Testis (tissue), 3 donors: ENCODE results near the gene PROCR. TPM values are rescaled to one million over a fixed set of nuclear protein-coding genes. Genes with fewer than 3 reads are reported as not detected.
A peak's percentile ranks its signal among the peaks of the same experiment; 100 is the strongest.
"Not testable (repeated sequence)": the region's sequence is repeated elsewhere in the genome, so short reads cannot be mapped to it uniquely, and the experiment has no call there.

ENCODE experiments used
- DNase-seq: peaks from one replicate; pipeline ENCODE4 v3.0.0-alpha.2; 2019
- H3K27ac ChIP-seq, 2 donors: fragments of 200-600 bp; sonication (generic); one replicate each; pipeline ENCODE4 v1.5.1; 2019
- H3K27me3 ChIP-seq: fragments of 200-600 bp; sonication (generic); one replicate; pipeline ENCODE4 v1.5.1; 2019
- H3K36me3 ChIP-seq: fragments of 200-600 bp; sonication (generic); one replicate; pipeline ENCODE4 v1.5.1; 2017; ENCODE audit warnings: low read depth; ENCODE audit errors: missing control alignments
- H3K4me1 ChIP-seq: fragments of 200-600 bp; sonication (generic); one replicate; pipeline ENCODE4 v1.5.1; 2019
- H3K4me3 ChIP-seq, 2 donors: fragments of 200-600 bp; sonication (generic); one replicate each; pipeline ENCODE4 v1.5.1; 2017 to 2019
- H3K9me3 ChIP-seq: fragments of 200-600 bp; sonication (generic); one replicate; pipeline ENCODE4 v1.5.1; 2017
- POLR2A ChIP-seq: fragments of 450-650 bp; IDR thresholded peaks from one replicate; pipeline ENCODE4 v1.6.1; 2017; ENCODE audit warnings: antibody characterized with exemption, mild to moderate bottlenecking, moderate library complexity
- WGBS, 2 donors: methylation state at CpG; one replicate each; pipeline ENCODE4 v1.1.5; 2018; 5-methylcytosine and 5-hydroxymethylcytosine counted together
- intact Hi-C: fragments of 100-400 bp; cut with DNase I; formaldehyde crosslinking; loops from one replicate; pipeline ENCODE4 v1.15.1; 2023; ENCODE audit warnings: low total_unique reads
- polyA plus RNA-seq: library from polyadenylated mRNA; stranded (reverse); fragments of 350-450 nt; fragmentation: Illumina TruSeq; extraction: RNeasy Lipid Tissue Mini Kit (QIAGEN cat#74804); gene quantifications from one replicate; pipeline ENCODE4 v1.2.3, GENCODE V29; 2014; ENCODE audit warnings: low read depth, low replicate concordance; ENCODE audit not compliant: insufficient read depth
- total RNA-seq, 2 donors: library from RNA; depleted of rRNA; stranded (reverse); fragments of >200 nt; gene quantifications; one replicate each; pipeline ENCODE4 v1.2.3, GENCODE V29; 2016
- TF ChIP-seq, protein P1 (sequence below), 3 experiments: fragments of 450-650 bp in 2 of 3; fragments of 200-600 bp in 1 of 3; sonication (generic) in 1 of 3; IDR thresholded peaks; one replicate each; pipeline ENCODE4 v1.5.1; 2016 to 2019; ENCODE audit warnings: antibody characterized with exemption in 3 of 3, mild to moderate bottlenecking in 2 of 3, moderate library complexity in 1 of 3

PROCR gene
- total and polyA plus RNA-seq, 3 donors from 2014 or later: 7.2 to 23.6 (median 8.2) TPM

DNA sequence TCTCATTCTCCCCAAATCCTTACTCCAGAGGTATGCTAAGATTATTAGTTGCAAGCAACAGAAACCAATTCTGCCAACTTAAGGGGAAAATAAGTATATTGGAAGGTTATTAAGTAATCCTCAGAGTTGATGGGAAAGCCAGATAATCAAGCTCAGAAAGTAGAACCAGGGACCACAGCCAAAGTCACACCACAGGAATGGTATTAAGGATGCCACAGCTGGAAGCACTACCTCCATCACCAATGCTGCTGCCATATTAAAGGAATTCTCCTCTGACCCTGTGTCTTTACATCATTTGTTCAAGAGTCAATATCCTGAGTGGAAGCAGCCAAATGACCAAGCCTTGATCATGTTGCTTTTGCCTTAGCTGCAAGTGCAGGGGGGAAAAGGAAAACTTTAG is 9.9 kb downstream of the PROCR start:
- TF ChIP-seq, protein P1, sequence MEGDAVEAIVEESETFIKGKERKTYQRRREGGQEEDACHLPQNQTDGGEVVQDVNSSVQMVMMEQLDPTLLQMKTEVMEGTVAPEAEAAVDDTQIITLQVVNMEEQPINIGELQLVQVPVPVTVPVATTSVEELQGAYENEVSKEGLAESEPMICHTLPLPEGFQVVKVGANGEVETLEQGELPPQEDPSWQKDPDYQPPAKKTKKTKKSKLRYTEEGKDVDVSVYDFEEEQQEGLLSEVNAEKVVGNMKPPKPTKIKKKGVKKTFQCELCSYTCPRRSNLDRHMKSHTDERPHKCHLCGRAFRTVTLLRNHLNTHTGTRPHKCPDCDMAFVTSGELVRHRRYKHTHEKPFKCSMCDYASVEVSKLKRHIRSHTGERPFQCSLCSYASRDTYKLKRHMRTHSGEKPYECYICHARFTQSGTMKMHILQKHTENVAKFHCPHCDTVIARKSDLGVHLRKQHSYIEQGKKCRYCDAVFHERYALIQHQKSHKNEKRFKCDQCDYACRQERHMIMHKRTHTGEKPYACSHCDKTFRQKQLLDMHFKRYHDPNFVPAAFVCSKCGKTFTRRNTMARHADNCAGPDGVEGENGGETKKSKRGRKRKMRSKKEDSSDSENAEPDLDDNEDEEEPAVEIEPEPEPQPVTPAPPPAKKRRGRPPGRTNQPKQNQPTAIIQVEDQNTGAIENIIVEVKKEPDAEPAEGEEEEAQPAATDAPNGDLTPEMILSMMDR (IDR thresholded peaks at IDR 0.05): no peak
- no peak for TF ChIP-seq POLR2A

GRCh38 chr20:35186691-35187289 is 14.9 kb downstream of the PROCR start:
- 92 to 93% methylated on average over 10 of the region's 10 CpGs for WGBS, 2 donors
- intact Hi-C loops: not testable (repeated sequence)

More for the DNA sequence above, 9.9 kb downstream of the PROCR start:
- intact Hi-C loops: no loop called here
- Histone ChIP-seq H3K27ac (no peak overlapping the region), H3K9me3 (no peaks in the 10 kb centered on the region), H3K36me3 (no peaks in the 10 kb centered on the region), H3K27me3 (no peaks in the 10 kb centered on the region), H3K4me3 (no peak overlapping the region), H3K4me1 (no peaks in the 10 kb centered on the region)
- no peak for DNase-seq

GRCh38 chr20:35187584-35188190 is 15.8 kb downstream of the PROCR start:
- no peak overlapping the region for H3K27ac ChIP-seq
- intact Hi-C loops: no loop called here
- H3K4me3 ChIP-seq: no peak overlapping the region
- peaks cover 14% of the 10 kb centered on the region for H3K4me1 ChIP-seq
- no peak for DNase-seq
- H3K9me3 ChIP-seq: no peaks in the 10 kb centered on the region
- no peaks in the 10 kb centered on the region for H3K36me3 ChIP-seq
- WGBS, 2 donors: 63 to 70% methylated on average over 5 of the region's 5 CpGs
- no peak for TF ChIP-seq POLR2A
- TF ChIP-seq, protein P1 (IDR thresholded peaks at IDR 0.05): no peak
- no peaks in the 10 kb centered on the region for H3K27me3 ChIP-seq

More at GRCh38 chr20:35186691-35187289, 14.9 kb downstream of the PROCR start:
- H3K4me3 ChIP-seq, DNase-seq, H3K36me3 ChIP-seq, H3K9me3 ChIP-seq, H3K4me1 ChIP-seq, H3K27ac ChIP-seq, H3K27me3 ChIP-seq: not testable (repeated sequence)

GRCh38 chr20:35189223-35189622 is 17.4 kb downstream of the PROCR start:
- H3K36me3 ChIP-seq, intact Hi-C loops, H3K4me3 ChIP-seq, H3K27me3 ChIP-seq, H3K27ac ChIP-seq, H3K9me3 ChIP-seq, DNase-seq: not testable (repeated sequence)
- 94% methylated on average over 8 of the region's 8 CpGs for WGBS, 2 donors
- H3K4me1 ChIP-seq: peaks cover 17% of the 10 kb centered on the region

DNA sequence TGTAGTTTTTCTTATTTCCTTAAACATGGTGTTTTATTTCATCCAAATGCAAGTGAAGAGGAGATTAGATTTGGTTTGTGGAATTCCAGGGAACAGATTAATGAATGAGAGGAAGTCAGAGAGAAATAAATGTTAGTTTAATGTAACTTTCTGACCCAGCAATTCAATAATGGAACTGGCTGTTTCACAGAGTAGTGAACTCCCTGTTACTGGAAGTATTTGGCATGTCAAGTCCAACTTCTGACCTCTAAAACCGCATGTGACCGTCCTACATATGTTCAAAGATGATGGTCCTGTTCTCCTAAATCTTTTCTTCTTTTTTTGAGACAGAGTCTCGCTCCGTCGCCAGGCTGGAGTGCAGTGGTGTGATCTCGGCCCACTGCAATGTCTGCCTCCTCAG is 18.7 kb downstream of the PROCR start:
- Histone ChIP-seq H3K4me1 (peaks cover 17% of the 10 kb centered on the region), H3K27me3 (no peaks in the 10 kb centered on the region), H3K36me3 (no peaks in the 10 kb centered on the region), H3K9me3 (no peaks in the 10 kb centered on the region), H3K27ac (peak overlapping the region in 1 of 2 donors; percentile 54), H3K4me3 (no peak overlapping the region)
- intact Hi-C loops: no loop called here
- no peak for TF ChIP-seq POLR2A
- TF ChIP-seq, protein P1 (IDR thresholded peaks at IDR 0.05): no peak
- DNase-seq: no peak
- 72 to 75% methylated on average over 6 of the region's 6 CpGs for WGBS, 2 donors
